GM21619 (cell line): ENCODE data around the gene DTNA.

Source experiments
- ATAC-seq: cut with Tn5 transposase; IDR thresholded peaks from one replicate; pipeline ENCODE4 v1.9.1; 2021; ENCODE audit not compliant: unreplicated experiment

Gene DTNA

DNA sequence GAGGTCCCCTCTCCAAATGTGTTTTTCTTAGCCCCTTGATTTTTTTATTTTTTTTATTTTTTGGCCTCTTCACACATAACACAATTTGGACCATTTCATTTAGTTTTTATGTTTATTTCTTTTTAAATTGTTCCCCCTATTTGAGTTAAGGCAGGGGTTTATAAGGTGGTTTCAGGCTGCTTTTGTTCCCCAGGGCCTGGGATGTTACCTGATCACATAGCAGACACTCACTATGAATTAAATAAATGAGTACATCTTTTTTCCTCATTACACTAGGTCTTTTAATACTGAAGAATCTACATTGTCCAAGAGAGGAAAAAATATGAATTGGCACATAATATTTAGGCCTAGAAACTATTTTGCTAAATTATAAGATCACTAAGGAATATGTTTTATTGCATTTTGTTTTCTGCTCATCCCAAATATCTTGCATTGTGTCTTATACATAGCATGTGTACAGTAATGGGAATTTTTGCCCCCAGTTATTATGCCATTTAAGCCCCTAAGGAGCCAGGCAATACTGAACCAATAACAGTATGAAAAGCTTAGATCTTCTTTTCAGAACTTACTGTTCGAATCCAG is 218.7 kb downstream of the DTNA start:
- ATAC-seq, result no peak

DNA sequence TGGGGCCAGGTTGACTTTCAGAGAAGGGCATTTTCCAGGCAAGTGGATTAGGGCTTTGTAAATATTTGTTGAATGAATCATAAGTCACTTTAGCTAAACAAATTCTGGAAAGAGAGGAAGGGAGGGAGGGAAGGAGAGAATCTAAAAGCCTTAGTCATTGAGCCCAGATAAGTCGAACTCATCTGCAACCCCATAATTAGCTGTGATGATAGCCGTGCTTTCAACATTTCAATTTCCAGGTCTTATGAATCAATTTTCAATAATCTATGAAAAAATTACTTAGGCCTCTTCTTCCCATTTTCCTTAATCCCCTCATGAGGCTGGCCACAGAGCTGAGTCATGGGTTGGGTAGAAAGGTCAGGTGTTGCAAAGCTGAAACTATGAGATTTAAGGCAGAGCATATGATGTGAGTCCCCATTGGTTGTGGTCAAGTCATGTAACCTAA is 219.3 kb downstream of the DTNA start:
- ATAC-seq, result no peak

GRCh38 chr18:34932363-34932762 is 222.3 kb downstream of the DTNA start:
- ATAC-seq, result no peak

- no peak for ATAC-seq
Measured at GRCh38 chr18:34932792-34933466, 222.8 kb downstream of the DTNA start.

GRCh38 chr18:34933909-34934661 is 224.0 kb downstream of the DTNA start:
- no peak for ATAC-seq

- no peak for ATAC-seq
Measured at GRCh38 chr18:34936772-34937171, 226.7 kb downstream of the DTNA start.

GRCh38 chr18:34938090-34938489 is 228.0 kb downstream of the DTNA start:
- ATAC-seq, result no peak
